ENCODE results near the gene C17orf50. TPM values are rescaled to one million over a fixed set of nuclear protein-coding genes. Genes with fewer than 3 reads are reported as not detected.
A peak's percentile ranks its signal among the peaks of the same experiment; 100 is the strongest.

C17orf50 gene
- total and polyA plus RNA-seq, 2 experiments from 2014 or later = not detected

DNA sequence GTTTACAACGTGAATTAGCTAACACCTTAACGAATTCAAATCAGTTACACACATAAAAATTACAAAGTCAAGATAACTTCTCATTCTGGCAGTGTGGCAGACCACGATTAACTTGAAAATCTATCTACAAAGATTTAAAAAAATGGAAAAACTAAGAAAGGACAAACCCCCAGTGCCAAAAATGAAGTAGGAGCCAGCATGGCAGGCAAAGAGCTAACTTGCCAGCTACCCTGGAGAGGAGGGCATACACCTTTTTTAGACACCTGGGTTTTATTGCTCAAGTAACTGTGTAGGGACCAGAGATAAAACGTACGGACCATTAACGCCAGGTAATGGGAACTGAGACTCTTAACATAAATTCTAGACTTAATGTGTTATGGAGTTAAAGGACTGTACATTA lies 51.1 kb downstream of the C17orf50 start:
- Histone ChIP-seq H3K4me2 (peak overlapping the region; percentile 81), H2AFZ (no peak overlapping the region), H3K79me2 (peaks cover 70% of the 10 kb centered on the region), H3K9me3 (ENCODE audit: low read depth) (no peaks in the 10 kb centered on the region), H3K27ac (no peak overlapping the region), H4K20me1 (ENCODE audit: insufficient read depth, poor library complexity, severe bottlenecking) (peaks cover 66% of the 10 kb centered on the region), H3K9me2 (replicated peaks; ENCODE audit: insufficient read depth) (no peaks in the 10 kb centered on the region), H3K36me3 (replicated peaks; ENCODE audit: insufficient read depth, low read depth) (no peaks in the 10 kb centered on the region), H3K4me1 (ENCODE audit: insufficient read depth) (peaks cover 14% of the 10 kb centered on the region), H3K4me3 (no peak overlapping the region), H3K27me3 (no peaks in the 10 kb centered on the region)
- no peak for DNase-seq (ENCODE audit: low spot score)
- 89% methylated on average over 6 of the region's 6 CpGs for WGBS (ENCODE audit: low lambda C conversion rate, missing lambda C conversion rate)
- TF ChIP-seq EZH2phosphoT487 (IDR thresholded peaks at IDR 0.05; ENCODE audit: low read depth, severe bottlenecking, unreplicated experiment) (no peak), EZH2 (IDR thresholded peaks at IDR 0.05; ENCODE audit: borderline replicate concordance) (no peak)
- TF ChIP-seq, protein P1, sequence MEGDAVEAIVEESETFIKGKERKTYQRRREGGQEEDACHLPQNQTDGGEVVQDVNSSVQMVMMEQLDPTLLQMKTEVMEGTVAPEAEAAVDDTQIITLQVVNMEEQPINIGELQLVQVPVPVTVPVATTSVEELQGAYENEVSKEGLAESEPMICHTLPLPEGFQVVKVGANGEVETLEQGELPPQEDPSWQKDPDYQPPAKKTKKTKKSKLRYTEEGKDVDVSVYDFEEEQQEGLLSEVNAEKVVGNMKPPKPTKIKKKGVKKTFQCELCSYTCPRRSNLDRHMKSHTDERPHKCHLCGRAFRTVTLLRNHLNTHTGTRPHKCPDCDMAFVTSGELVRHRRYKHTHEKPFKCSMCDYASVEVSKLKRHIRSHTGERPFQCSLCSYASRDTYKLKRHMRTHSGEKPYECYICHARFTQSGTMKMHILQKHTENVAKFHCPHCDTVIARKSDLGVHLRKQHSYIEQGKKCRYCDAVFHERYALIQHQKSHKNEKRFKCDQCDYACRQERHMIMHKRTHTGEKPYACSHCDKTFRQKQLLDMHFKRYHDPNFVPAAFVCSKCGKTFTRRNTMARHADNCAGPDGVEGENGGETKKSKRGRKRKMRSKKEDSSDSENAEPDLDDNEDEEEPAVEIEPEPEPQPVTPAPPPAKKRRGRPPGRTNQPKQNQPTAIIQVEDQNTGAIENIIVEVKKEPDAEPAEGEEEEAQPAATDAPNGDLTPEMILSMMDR (IDR thresholded peaks at IDR 0.05; ENCODE audit: poor library complexity) = no peak

DNA sequence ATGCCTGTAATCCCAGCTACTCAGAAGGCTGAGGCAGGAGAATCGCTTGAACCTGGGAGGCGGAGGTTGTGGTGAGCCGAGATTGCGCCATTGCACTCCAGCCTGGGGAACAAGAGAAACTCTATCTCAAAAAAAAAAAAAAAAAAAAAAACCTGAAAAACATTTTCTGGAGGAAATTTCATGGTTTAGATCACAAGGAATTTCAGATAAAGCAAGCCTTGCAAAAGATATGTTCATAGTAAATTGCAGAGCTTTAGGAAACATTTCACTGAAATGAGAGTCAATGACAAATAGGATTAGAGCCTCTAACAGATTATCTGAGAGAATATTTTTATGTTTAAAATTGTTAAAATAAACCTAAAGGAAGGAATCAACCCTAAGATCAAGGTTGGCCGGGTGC lies 51.8 kb downstream of the C17orf50 start:
- 88% methylated on average over 5 of the region's 5 CpGs for WGBS (ENCODE audit: low lambda C conversion rate, missing lambda C conversion rate)
- H3K27ac ChIP-seq = no peak overlapping the region
- peaks cover 73% of the 10 kb centered on the region for H4K20me1 ChIP-seq (ENCODE audit: insufficient read depth, poor library complexity, severe bottlenecking)
- DNase-seq (ENCODE audit: low spot score) = no peak
- peaks cover 21% of the 10 kb centered on the region for H3K4me1 ChIP-seq (ENCODE audit: insufficient read depth)
- H3K9me3 ChIP-seq (ENCODE audit: low read depth) = no peaks in the 10 kb centered on the region
- H3K4me3 ChIP-seq = no peak overlapping the region
- H3K4me2 ChIP-seq = no peak overlapping the region
- no peaks in the 10 kb centered on the region for H3K9me2 ChIP-seq (replicated peaks; ENCODE audit: insufficient read depth)
- TF ChIP-seq, protein P1 (IDR thresholded peaks at IDR 0.05; ENCODE audit: poor library complexity) = no peak
- TF ChIP-seq EZH2phosphoT487 (IDR thresholded peaks at IDR 0.05; ENCODE audit: low read depth, severe bottlenecking, unreplicated experiment) = no peak
- no peak for TF ChIP-seq EZH2 (IDR thresholded peaks at IDR 0.05; ENCODE audit: borderline replicate concordance)
- no peaks in the 10 kb centered on the region for H3K27me3 ChIP-seq
- H3K36me3 ChIP-seq (replicated peaks; ENCODE audit: insufficient read depth, low read depth) = no peaks in the 10 kb centered on the region
- H3K79me2 ChIP-seq = peaks cover 77% of the 10 kb centered on the region
- H2AFZ ChIP-seq = no peak overlapping the region

Other genes starting within 250 kb of the C17orf50 start
- gene SLFN12L, start 223.2 kb upstream of the C17orf50 start, total RNA-seq = 0.03 TPM in 1 of 2 replicates, not detected in the other
- gene SLFN12L, start 223.2 kb upstream of the C17orf50 start, polyA plus RNA-seq = not detected in 2 replicates
- gene SLFN14, start 200.1 kb upstream of the C17orf50 start, total RNA-seq = not detected in 2 replicates
- gene SLFN14, start 200.1 kb upstream of the C17orf50 start, polyA plus RNA-seq = not detected in 2 replicates
- gene PEX12, start 182.3 kb upstream of the C17orf50 start, total RNA-seq = 10.5 and 10.8 TPM in 2 replicates
- 3.6 and 9.0 TPM in 2 replicates for gene PEX12, start 182.3 kb upstream of the C17orf50 start, polyA plus RNA-seq
- 87.0 and 100 TPM in 2 replicates for gene AP2B1, start 173.6 kb upstream of the C17orf50 start, total RNA-seq
- gene AP2B1, start 173.6 kb upstream of the C17orf50 start, polyA plus RNA-seq = 69.8 and 76.1 TPM in 2 replicates
- 7.4 and 7.6 TPM in 2 replicates for gene RASL10B, start 29.2 kb upstream of the C17orf50 start, total RNA-seq
- gene RASL10B, start 29.2 kb upstream of the C17orf50 start, polyA plus RNA-seq = 7.1 and 8.4 TPM in 2 replicates
- not detected in 2 replicates for gene GAS2L2, start 7.6 kb upstream of the C17orf50 start, total RNA-seq
- gene GAS2L2, start 7.6 kb upstream of the C17orf50 start, polyA plus RNA-seq = not detected in 2 replicates
- gene MMP28, start 34.8 kb downstream of the C17orf50 start, total RNA-seq = 11.2 and 18.0 TPM in 2 replicates
- gene MMP28, start 34.8 kb downstream of the C17orf50 start, polyA plus RNA-seq = 10.8 and 12.0 TPM in 2 replicates
- 36.1 and 48.2 TPM in 2 replicates for gene TAF15, start 48.6 kb downstream of the C17orf50 start, total RNA-seq
- gene TAF15, start 48.6 kb downstream of the C17orf50 start, polyA plus RNA-seq = 14.8 and 15.7 TPM in 2 replicates
- gene HEATR9, start 108.0 kb downstream of the C17orf50 start, total RNA-seq = not detected in 2 replicates
- gene HEATR9, start 108.0 kb downstream of the C17orf50 start, polyA plus RNA-seq = not detected in 2 replicates
- 0.72 and 1.4 TPM in 2 replicates for gene CCL5, start 119.5 kb downstream of the C17orf50 start, total RNA-seq
- gene CCL5, start 119.5 kb downstream of the C17orf50 start, polyA plus RNA-seq = 0.54 and 1.1 TPM in 2 replicates
- 0.80 and 0.87 TPM in 2 replicates for gene RDM1, start 169.9 kb downstream of the C17orf50 start, total RNA-seq
- 2.1 TPM in 1 of 2 replicates, not detected in the other for gene RDM1, start 169.9 kb downstream of the C17orf50 start, polyA plus RNA-seq
- gene LYZL6, start 182.8 kb downstream of the C17orf50 start, total RNA-seq = not detected in 2 replicates
- not detected in 2 replicates for gene LYZL6, start 182.8 kb downstream of the C17orf50 start, polyA plus RNA-seq
- gene CCL16, start 220.6 kb downstream of the C17orf50 start, total RNA-seq = not detected in 2 replicates
- gene CCL16, start 220.6 kb downstream of the C17orf50 start, polyA plus RNA-seq = not detected in 2 replicates
- 0.27 and 1.5 TPM in 2 replicates for gene CCL14, start 225.8 kb downstream of the C17orf50 start, total RNA-seq
- 0.56 and 1.7 TPM in 2 replicates for gene CCL14, start 225.8 kb downstream of the C17orf50 start, polyA plus RNA-seq
- 32.0 and 40.1 TPM in 2 replicates for gene CCL15, start 240.7 kb downstream of the C17orf50 start, total RNA-seq
- 39.0 and 42.2 TPM in 2 replicates for gene CCL15, start 240.7 kb downstream of the C17orf50 start, polyA plus RNA-seq

Data from hepatocyte (in vitro differentiated cells).